ENCODE results near the gene ACSS3. TPM values are rescaled to one million over a fixed set of nuclear protein-coding genes. Genes with fewer than 3 reads are reported as not detected.
"Not testable (repeated sequence)": the region's sequence is repeated elsewhere in the genome, so short reads cannot be mapped to it uniquely, and the experiment has no call there.

The ACSS3 gene
- total RNA-seq, 6 experiments from 2014 or later: 39.7 to 112 (median 56.5) TPM

GRCh38 chr12:81208187-81208911, 130.5 kb downstream of the ACSS3 start:
- Histone ChIP-seq H3K4me1 (peaks cover 0 to 18% (median 5%) of the 10 kb centered on the region in 4 donors), H3K4me3 (no peak overlapping the region), H3K27ac (peak overlapping the region in 1 of 3 donors; percentile 59), H3K27me3 (no peaks in the 10 kb centered on the region), H3K9me3 (no peaks in the 10 kb centered on the region), H3K36me3 (no peaks in the 10 kb centered on the region)
- no peak for TF ChIP-seq CTCF (IDR thresholded peaks at IDR 0.05)
- no peak for TF ChIP-seq POLR2A (IDR thresholded peaks at IDR 0.05)
- intact Hi-C loops (cut with DNase I): no loop called here
- 64% methylated on average over 9 of the region's 9 CpGs for WGBS (ENCODE audit: insufficient coverage, low coverage, low lambda C conversion rate, missing lambda C conversion rate)
- DNase-seq (no peak), ATAC-seq (no peak)

GRCh38 chr12:81209012-81209411, 131.1 kb downstream of the ACSS3 start:
- Histone ChIP-seq H3K36me3 (no peaks in the 10 kb centered on the region), H3K9me3 (no peaks in the 10 kb centered on the region), H3K27ac (peak overlapping the region in 2 of 3 donors; percentile 38 to 59), H3K4me3 (no peak overlapping the region), H3K27me3 (no peaks in the 10 kb centered on the region), H3K4me1 (peaks cover 0 to 18% (median 5%) of the 10 kb centered on the region in 4 donors)
- ATAC-seq (peak; percentile 78 to 92 (median 86)), DNase-seq (no peak)
- intact Hi-C loops (cut with DNase I): no loop called here
- TF ChIP-seq POLR2A (IDR thresholded peaks at IDR 0.05) (no peak), CTCF (IDR thresholded peaks at IDR 0.05) (no peak)

- H3K27me3 ChIP-seq; intact Hi-C loops (cut with DNase I); H3K9me3 ChIP-seq; H3K36me3 ChIP-seq; H3K4me3 ChIP-seq: not testable (repeated sequence)
- DNase-seq (peak in 1 of 3 donors; percentile 42), ATAC-seq (peak; percentile 47 to 87 (median 70))
- Histone ChIP-seq H3K27ac (peak overlapping the region in 2 of 3 donors; percentile 38 to 59), H3K4me1 (peaks cover 0 to 18% (median 5%) of the 10 kb centered on the region in 4 donors)
- 75% methylated on average over 2 of the region's 2 CpGs for WGBS (ENCODE audit: insufficient coverage, low coverage, low lambda C conversion rate, missing lambda C conversion rate)
Observed at GRCh38 chr12:81209772-81210225, 131.9 kb downstream of the ACSS3 start.

- WGBS (ENCODE audit: insufficient coverage, low coverage, low lambda C conversion rate, missing lambda C conversion rate): 92% methylated on average over 1 of the region's 1 CpG
- ATAC-seq: no peak
Observed at GRCh38 chr12:81211306-81211705, 133.4 kb downstream of the ACSS3 start.

More at GRCh38 chr12:81211306-81211705, 133.4 kb downstream of the ACSS3 start:
- H3K4me1 ChIP-seq: peaks cover 0 to 18% (median 5%) of the 10 kb centered on the region in 4 donors
- no peak for TF ChIP-seq CTCF (IDR thresholded peaks at IDR 0.05)
- no peak for TF ChIP-seq POLR2A (IDR thresholded peaks at IDR 0.05)
- no peaks in the 10 kb centered on the region for H3K36me3 ChIP-seq
- DNase-seq: no peak
- no peak overlapping the region for H3K4me3 ChIP-seq
- H3K9me3 ChIP-seq: no peaks in the 10 kb centered on the region
- H3K27ac ChIP-seq: no peak overlapping the region
- intact Hi-C loops (cut with DNase I): no loop called here
- no peaks in the 10 kb centered on the region for H3K27me3 ChIP-seq
